Heart left ventricle (tissue), 16 donors: Measurements from ENCODE around the gene LHX2. TPM values are rescaled to one million over a fixed set of nuclear protein-coding genes. Genes with fewer than 3 reads are reported as not detected.

ENCODE experiments used
- ATAC-seq, 4 donors: fragments of 200-7000 bp; cut with Tn5 transposase; one replicate each; pipeline ENCODE4 v1.9.1; 2020 to 2022; ENCODE audit warnings: moderate library complexity in 4 of 4, mild to moderate bottlenecking in 3 of 4, moderate number of reproducible peaks in 1 of 4
- DNase-seq, 5 donors: peaks; one replicate each; pipeline ENCODE4 v3.0.0-alpha.2; 2020
- H3K27ac ChIP-seq, 12 donors: fragments of 200-600 bp; sonication (generic) in 4 of 12; one replicate each; pipeline versions ENCODE4 v1.5.0 to v1.8.0; 2016 to 2022; ENCODE audit warnings: mild to moderate bottlenecking in 2 of 12
- H3K27me3 ChIP-seq, 9 donors: fragments of 200-600 bp; sonication (generic) in 2 of 9; one replicate each; pipeline versions ENCODE4 v1.5.1 to v1.8.0; 2016 to 2022; ENCODE audit warnings: mild to moderate bottlenecking in 3 of 9
- H3K36me3 ChIP-seq, 9 donors: fragments of 200-600 bp; sonication (generic) in 2 of 9; one replicate each; pipeline versions ENCODE4 v1.5.0 to v1.8.0; 2018 to 2022; ENCODE audit warnings: mild to moderate bottlenecking in 2 of 9
- H3K4me1 ChIP-seq, 12 donors: fragments of 200-600 bp; sonication (generic) in 4 of 12; one replicate each; pipeline versions ENCODE4 v1.5.0 to v1.8.0; 2016 to 2022; ENCODE audit warnings: mild to moderate bottlenecking in 3 of 12
- H3K4me3 ChIP-seq, 12 donors: fragments of 200-600 bp; sonication (generic) in 4 of 12; one replicate each; pipeline versions ENCODE4 v1.5.0 to v1.8.0; 2017 to 2022; ENCODE audit warnings: mild to moderate bottlenecking in 9 of 12, moderate library complexity in 4 of 12
- H3K9me3 ChIP-seq, 12 donors: fragments of 200-600 bp; sonication (generic) in 4 of 12; one replicate each; pipeline versions ENCODE4 v1.5.0 to v1.8.0; 2016 to 2022; ENCODE audit warnings: mild to moderate bottlenecking in 1 of 12
- POLR2A ChIP-seq, 2 donors: fragments of 450-650 bp; IDR thresholded peaks; one replicate each; pipeline ENCODE4 v1.6.1; 2017; ENCODE audit warnings: antibody characterized with exemption in 2 of 2, mild to moderate bottlenecking in 2 of 2, moderate library complexity in 2 of 2
- WGBS, 4 donors: extraction: QIAGEN DNeasy Blood & Tissue Kit in 2 of 4; methylation state at CpG; one replicate each; pipeline versions ENCODE4 v1.1.5 to v1.1.7; 2013 to 2018; 5-methylcytosine and 5-hydroxymethylcytosine counted together
- intact Hi-C, 10 donors: fragments of 100-400 bp; cut with DNase I; formaldehyde crosslinking; loops; one replicate each; pipeline versions ENCODE4 v1.11.1 to v1.14.2; 2022
- polyA plus RNA-seq, 2 donors: library from polyadenylated mRNA; stranded (reverse); fragments of 200-250 nt; gene quantifications; one replicate each; pipeline ENCODE4 v1.2.3, GENCODE V29; 2013
- total RNA-seq, 9 donors: library from RNA; depleted of rRNA in 2 of 9; stranded (reverse); fragments of >200 nt in 2 of 9; fragmentation: NEBNext Ultra II Directional in 3 of 9; extraction: Animal tissue kit (Norgen Biotek cat#: 25700) in 3 of 9; gene quantifications; one replicate each; pipeline versions ENCODE4 v1.1.0 to v1.2.4, GENCODE V29; 2016 to 2023
- TF ChIP-seq, protein P1 (sequence below), 12 donors: fragments of 200-600 bp; sonication (generic) in 4 of 12; IDR thresholded peaks; one replicate each; pipeline versions ENCODE4 v1.5.0 to v1.8.0; 2018 to 2022; ENCODE audit warnings: antibody characterized with exemption in 12 of 12, mild to moderate bottlenecking in 5 of 12
- donor health status: ischemic (EF 13 %, LVEDD 7.1; RV severe dilation, severe dysfunction).
- donor health status: healthy with polysubstance abuse.
- donor health status: DM: no; HTN: yes; CAD: no.
- donor health status: DM: no; HTN: no; CAD: no.
- donor health status: ischemic (EF 25% LVEDD 6.9; RV normal size, moderate dysfunction).
- donor health status: ischemic (EF 25% LVEDD 5.7; RV mildly dilated, moderate dysfunction).
- donor health status: healthy.
- donor health status: DM: yes; HTN: yes; CAD: no.
- donor health status: ischemic (EF 35%, LVEDD 5.7; RV mildly dilated, moderate dysfunction).
- donor health status: nonischemic (EF 11% LVEDD 7.7; RV severe dilation, severe dysfunction).
- donor health status: DM: yes; HTN: yes; CAD: no.
- donor health status: PGD.
- donor health status: ischemic (EF 29% LVEDD 5.4; RV normal size, mild dysfunction).
- donor health status: nonischemic (EF 23%, LVEDD 6.1; RV moderate dilation, normal function).

Gene LHX2
- total and polyA plus RNA-seq, 11 donors, result 0.10 to 1.3 (median 0.28) TPM; not detected in 5

DNA sequence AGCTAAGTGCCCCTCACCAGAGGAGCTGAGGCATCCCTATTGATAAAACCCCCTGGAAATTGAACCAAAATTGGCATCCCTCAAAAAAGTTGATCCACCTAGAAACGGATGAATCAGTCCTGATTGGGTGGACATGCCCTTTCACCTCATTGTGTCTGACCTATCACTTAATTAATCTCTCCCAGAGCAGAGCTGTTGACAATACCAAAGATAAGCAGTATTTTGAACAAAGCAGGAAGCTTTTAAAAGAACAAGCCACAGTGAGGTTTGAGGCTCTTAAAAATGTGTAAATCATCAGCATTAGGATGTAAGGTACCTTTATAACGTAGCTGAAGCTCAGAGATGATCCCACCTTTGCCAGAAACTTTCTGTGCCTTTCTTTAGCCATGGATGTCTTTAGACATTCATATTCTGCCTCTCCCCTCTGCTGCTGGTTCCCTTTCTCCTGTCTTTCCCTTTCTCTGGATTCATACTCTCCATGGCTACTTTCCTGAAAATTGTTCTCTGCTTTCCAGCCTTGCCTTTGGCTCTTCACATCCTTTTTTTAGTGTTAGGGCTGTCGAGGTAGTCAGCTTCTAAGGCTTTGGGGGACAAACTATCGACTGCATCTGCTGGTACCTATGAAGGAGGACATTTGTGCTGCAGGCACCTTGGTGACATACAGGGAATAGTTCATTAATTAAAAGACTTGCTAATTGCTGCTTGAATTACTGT is 7.8 kb upstream of the LHX2 start:
- peaks cover 0 to 35% (median 13%) of the 10 kb centered on the region in 12 donors for H3K4me1 ChIP-seq
- 5 to 16% (median 14%) methylated on average over 4 of the region's 4 CpGs for WGBS, 4 donors
- no peak for DNase-seq
- intact Hi-C loops, result loop anchor here in 1 of 10 donors (5.0 kb wide), 1 partner anchor 461 kb away; no protein-coding TSS in a partner anchor
- H3K4me3 ChIP-seq, result no peak overlapping the region
- TF ChIP-seq POLR2A (IDR thresholded peaks at IDR 0.05), result no peak
- H3K27ac ChIP-seq, result no peak overlapping the region
- H3K36me3 ChIP-seq, result no peaks in the 10 kb centered on the region
- no peak for ATAC-seq
- peaks cover 60 to 93% (median 91%) of the 10 kb centered on the region in 9 donors for H3K27me3 ChIP-seq
- no peaks in the 10 kb centered on the region for H3K9me3 ChIP-seq

DNA sequence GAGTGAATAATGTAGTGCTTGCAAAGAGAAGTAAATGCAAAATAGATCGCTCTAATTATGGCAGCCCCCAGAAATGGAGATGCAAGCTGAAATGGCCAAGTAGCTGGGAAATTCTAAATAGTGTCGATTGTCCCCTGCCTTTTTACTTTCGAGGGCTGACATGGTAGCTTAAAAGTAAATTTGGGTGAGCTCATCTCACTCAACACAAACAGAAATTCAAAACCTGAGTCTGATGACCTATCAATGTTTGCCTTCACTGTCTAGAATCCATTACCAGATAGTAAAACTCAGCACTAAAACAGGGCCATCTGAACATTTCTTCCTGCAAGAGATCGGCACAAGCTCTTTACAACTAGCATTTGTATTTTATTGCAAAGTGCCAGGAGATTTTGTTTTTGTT is 7.0 kb upstream of the LHX2 start:
- H3K27me3 ChIP-seq, result peaks cover 63 to 96% (median 94%) of the 10 kb centered on the region in 9 donors
- peaks cover 0 to 39% (median 13%) of the 10 kb centered on the region in 12 donors for H3K4me1 ChIP-seq
- no peak overlapping the region for H3K27ac ChIP-seq
- intact Hi-C loops, result loop anchor here in 1 of 10 donors (5.0 kb wide), 1 partner anchor 462 kb away; no protein-coding TSS in a partner anchor
- no peaks in the 10 kb centered on the region for H3K9me3 ChIP-seq
- WGBS, 4 donors, result 9 to 22% (median 17%) methylated on average over 4 of the region's 4 CpGs
- H3K4me3 ChIP-seq, result no peak overlapping the region
- no peak for TF ChIP-seq POLR2A (IDR thresholded peaks at IDR 0.05)
- TF ChIP-seq, protein P1, sequence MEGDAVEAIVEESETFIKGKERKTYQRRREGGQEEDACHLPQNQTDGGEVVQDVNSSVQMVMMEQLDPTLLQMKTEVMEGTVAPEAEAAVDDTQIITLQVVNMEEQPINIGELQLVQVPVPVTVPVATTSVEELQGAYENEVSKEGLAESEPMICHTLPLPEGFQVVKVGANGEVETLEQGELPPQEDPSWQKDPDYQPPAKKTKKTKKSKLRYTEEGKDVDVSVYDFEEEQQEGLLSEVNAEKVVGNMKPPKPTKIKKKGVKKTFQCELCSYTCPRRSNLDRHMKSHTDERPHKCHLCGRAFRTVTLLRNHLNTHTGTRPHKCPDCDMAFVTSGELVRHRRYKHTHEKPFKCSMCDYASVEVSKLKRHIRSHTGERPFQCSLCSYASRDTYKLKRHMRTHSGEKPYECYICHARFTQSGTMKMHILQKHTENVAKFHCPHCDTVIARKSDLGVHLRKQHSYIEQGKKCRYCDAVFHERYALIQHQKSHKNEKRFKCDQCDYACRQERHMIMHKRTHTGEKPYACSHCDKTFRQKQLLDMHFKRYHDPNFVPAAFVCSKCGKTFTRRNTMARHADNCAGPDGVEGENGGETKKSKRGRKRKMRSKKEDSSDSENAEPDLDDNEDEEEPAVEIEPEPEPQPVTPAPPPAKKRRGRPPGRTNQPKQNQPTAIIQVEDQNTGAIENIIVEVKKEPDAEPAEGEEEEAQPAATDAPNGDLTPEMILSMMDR (IDR thresholded peaks at IDR 0.05), result no peak
- H3K36me3 ChIP-seq, result no peaks in the 10 kb centered on the region
- ATAC-seq, result no peak
- DNase-seq, result no peak

DNA sequence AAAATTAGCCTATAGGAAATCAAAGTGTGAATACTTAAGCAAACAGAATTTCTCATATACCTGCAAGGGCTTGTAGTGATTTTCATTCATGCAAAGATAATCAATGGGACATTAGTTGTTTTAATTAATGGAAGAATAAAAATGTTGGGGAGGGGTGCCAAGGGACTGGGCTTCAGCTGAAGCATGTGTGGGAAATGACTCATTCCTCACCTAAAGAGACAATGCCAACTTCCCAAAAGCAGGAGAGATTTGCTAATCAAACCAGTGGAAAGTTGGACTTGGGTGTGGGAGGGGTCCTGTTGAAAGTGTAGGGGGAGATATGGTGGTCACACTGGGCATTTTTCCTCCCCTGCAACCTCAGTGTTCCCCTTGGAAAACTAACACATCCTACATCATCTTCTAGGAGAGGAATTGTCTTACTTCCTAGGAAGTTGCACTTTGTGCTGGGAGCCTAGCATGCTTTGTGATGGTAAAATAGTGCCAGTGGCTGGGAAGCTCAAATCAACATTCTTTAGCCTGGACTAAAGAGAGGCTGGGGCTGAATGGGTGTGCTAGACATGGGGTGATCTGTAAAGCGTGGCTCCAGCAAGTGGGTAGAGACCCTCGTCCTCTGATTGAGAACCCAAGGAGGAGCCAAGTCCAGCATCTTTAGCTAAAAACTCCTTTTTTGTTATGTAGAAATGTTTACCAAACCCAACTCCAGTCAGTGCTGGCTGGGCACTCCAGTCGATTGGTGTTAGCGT is 6.4 kb upstream of the LHX2 start:
- Histone ChIP-seq H3K9me3 (no peaks in the 10 kb centered on the region), H3K4me1 (peaks cover 0 to 39% (median 13%) of the 10 kb centered on the region in 12 donors), H3K27me3 (peaks cover 66 to 100% (median 98%) of the 10 kb centered on the region in 9 donors), H3K4me3 (no peak overlapping the region), H3K27ac (no peak overlapping the region), H3K36me3 (no peaks in the 10 kb centered on the region)
- DNase-seq (no peak), ATAC-seq (no peak)
- 15 to 32% (median 25%) methylated on average over 4 of the region's 4 CpGs for WGBS, 4 donors
- TF ChIP-seq, protein P1 (IDR thresholded peaks at IDR 0.05), result no peak
- TF ChIP-seq POLR2A (IDR thresholded peaks at IDR 0.05), result no peak
- intact Hi-C loops, result no loop called here

DNA sequence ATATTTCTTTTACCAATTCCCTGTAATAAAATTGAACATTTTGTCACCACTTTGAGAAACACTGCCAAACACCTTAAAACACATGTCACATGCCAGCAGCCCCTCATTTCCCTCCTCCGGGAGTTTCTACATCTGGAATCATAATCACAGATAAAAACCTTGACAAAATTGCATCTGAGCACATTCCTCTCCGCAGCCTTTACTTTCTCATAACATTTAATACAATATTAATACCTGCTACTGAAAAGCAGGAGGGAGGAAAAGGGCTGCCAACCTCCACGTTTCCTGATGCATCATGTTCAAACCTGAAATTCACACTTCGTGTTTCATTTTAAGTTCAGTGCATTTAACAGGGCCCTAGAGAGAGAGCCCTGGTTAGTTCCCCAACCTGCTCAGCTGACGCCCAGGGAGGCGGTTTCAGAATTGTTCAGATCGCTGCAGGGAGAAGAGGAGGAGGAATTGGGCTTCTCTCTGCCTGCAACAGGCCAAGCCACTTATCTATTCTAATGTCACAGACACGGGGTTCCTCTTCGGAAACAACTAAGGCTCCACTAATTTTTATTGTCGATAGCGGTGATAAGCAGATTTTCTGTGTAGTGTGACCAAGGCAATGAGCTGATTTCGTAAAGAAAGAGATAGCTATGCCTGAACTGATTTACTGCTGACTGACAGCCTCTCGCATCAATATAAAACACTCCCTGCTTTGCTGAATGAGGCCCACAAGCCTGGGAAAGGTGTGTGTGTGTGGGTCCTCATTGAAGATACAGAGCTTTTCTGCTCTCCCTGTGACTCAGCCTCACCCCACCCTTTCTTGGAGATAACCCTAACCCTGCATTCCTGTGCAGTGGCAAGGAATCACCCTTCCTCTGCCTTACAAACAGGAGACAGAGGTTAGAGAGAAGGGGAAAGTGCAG is 4.9 kb upstream of the LHX2 start:
- no peak for DNase-seq
- Histone ChIP-seq H3K4me1 (peaks cover 0 to 45% (median 19%) of the 10 kb centered on the region in 12 donors), H3K27me3 (peaks cover 66 to 100% (median 98%) of the 10 kb centered on the region in 9 donors), H3K27ac (no peak overlapping the region), H3K36me3 (no peaks in the 10 kb centered on the region), H3K4me3 (no peak overlapping the region), H3K9me3 (no peaks in the 10 kb centered on the region)
- no peak for TF ChIP-seq POLR2A (IDR thresholded peaks at IDR 0.05)
- TF ChIP-seq, protein P1 (IDR thresholded peaks at IDR 0.05), result no peak
- intact Hi-C loops, result no loop called here
- 11 to 23% (median 18%) methylated on average over 13 of the region's 13 CpGs for WGBS, 4 donors
- no peak for ATAC-seq
